HG03565 (cell line): ENCODE results near the gene LEMD1.
"Not testable (repeated sequence)": the region's sequence is repeated elsewhere in the genome, so short reads cannot be mapped to it uniquely, and the experiment has no call there.

Experiments
- ATAC-seq: cut with Tn5 transposase; IDR thresholded peaks from one replicate; pipeline ENCODE4 v1.9.1; 2021; ENCODE audit warnings: mild to moderate bottlenecking, moderate library complexity; ENCODE audit not compliant: unreplicated experiment

The LEMD1 gene

GRCh38 chr1:205382990-205383389 lies 38.9 kb downstream of the LEMD1 start:
- not testable (repeated sequence) for ATAC-seq

GRCh38 chr1:205382561-205382960 lies 39.3 kb downstream of the LEMD1 start:
- ATAC-seq: no peak

- no peak for ATAC-seq
Observed at GRCh38 chr1:205381305-205381704, 40.6 kb downstream of the LEMD1 start.

GRCh38 chr1:205380882-205381281 lies 41.0 kb downstream of the LEMD1 start:
- ATAC-seq: no peak

GRCh38 chr1:205379056-205379455 lies 42.8 kb downstream of the LEMD1 start:
- ATAC-seq: no peak

GRCh38 chr1:205377355-205377754 lies 44.5 kb downstream of the LEMD1 start:
- ATAC-seq: no peak

- ATAC-seq: no peak
Observed at GRCh38 chr1:205376739-205377138, 45.1 kb downstream of the LEMD1 start.

- no peak for ATAC-seq
Observed at GRCh38 chr1:205375835-205376545, 45.9 kb downstream of the LEMD1 start.

- no peak for ATAC-seq
Observed at GRCh38 chr1:205374210-205375078, 47.4 kb downstream of the LEMD1 start.

- no peak for ATAC-seq
Observed at GRCh38 chr1:205373798-205374175, 48.1 kb downstream of the LEMD1 start.

GRCh38 chr1:205373022-205373797 lies 48.6 kb downstream of the LEMD1 start:
- ATAC-seq: no peak

- ATAC-seq: no peak
Observed at GRCh38 chr1:205371871-205372660, 49.8 kb downstream of the LEMD1 start.

- no peak for ATAC-seq
Observed at GRCh38 chr1:205370780-205371179, 51.1 kb downstream of the LEMD1 start.

- ATAC-seq: no peak
Observed at GRCh38 chr1:205369701-205370123, 52.1 kb downstream of the LEMD1 start.

- no peak for ATAC-seq
Observed at GRCh38 chr1:205368478-205368877, 53.4 kb downstream of the LEMD1 start.

- ATAC-seq: no peak
Observed at GRCh38 chr1:205365945-205366463, 55.9 kb downstream of the LEMD1 start.

GRCh38 chr1:205365086-205365485 lies 56.8 kb downstream of the LEMD1 start:
- ATAC-seq: not testable (repeated sequence)

GRCh38 chr1:205360891-205361290 lies 61.0 kb downstream of the LEMD1 start:
- no peak for ATAC-seq

GRCh38 chr1:205359771-205360565 lies 61.9 kb downstream of the LEMD1 start:
- no peak for ATAC-seq

GRCh38 chr1:205358579-205358978 lies 63.3 kb downstream of the LEMD1 start:
- no peak for ATAC-seq
